B cell (primary cell): Measurements from ENCODE around the gene POLR1H. TPM values are rescaled to one million over a fixed set of nuclear protein-coding genes. Genes with fewer than 3 reads are reported as not detected.

Experiments used
- ATAC-seq: fragments of 200-7000 bp; cut with Tn5 transposase; one replicate; pipeline ENCODE4 v1.10.0; 2021; ENCODE audit warnings: low read depth, mild to moderate bottlenecking, moderate number of reproducible peaks, moderate library complexity
- CTCF ChIA-PET: fragments of 350-600 bp; sonication (Branson Sonifier 250); formaldehyde crosslinking; loops from one replicate; lab custom pipeline; 2021; ENCODE audit warnings: antibody characterized with exemption, inconsistent platforms; lab: Charles Lee
- POLR2A ChIA-PET: fragments of 350-600 bp; sonication (Branson Sonifier 250); formaldehyde crosslinking; loops from one replicate; lab custom pipeline; 2021; ENCODE audit warnings: antibody characterized with exemption; lab: Charles Lee
- DNase-seq: peaks from one replicate; pipeline ENCODE4 v3.0.0; 2013
- H2AFZ ChIP-seq: 2 replicates; pipeline ENCODE4 v1.6.1; 2012; ENCODE audit warnings: mild to moderate bottlenecking, low read depth, low read length; ENCODE audit not compliant: insufficient read depth, poor library complexity, severe bottlenecking
- H3K27ac ChIP-seq, 2 donors: 1 replicate in 1 of 2; 2 replicates in 1 of 2; pipeline ENCODE4 v1.5.1; 2012 to 2013; ENCODE audit warnings: low read length in 2 of 2, mild to moderate bottlenecking in 2 of 2, moderate library complexity in 1 of 2
- H3K27me3 ChIP-seq, 4 experiments: fragments of 200-600 bp in 1 of 4; sonication (generic) in 1 of 4; replicated peaks in 1 of 4; 1 replicate in 2 of 4; 2 replicates in 2 of 4; pipeline versions ENCODE4 v1.6.1 to v1.7.0; 2013 to 2016; ENCODE audit warnings: low read length in 3 of 4, mild to moderate bottlenecking in 2 of 4, mixed read lengths in 1 of 4, moderate library complexity in 1 of 4; ENCODE audit not compliant: insufficient read depth in 4 of 4, control insufficient read depth in 3 of 4; ENCODE audit errors: control extremely low read depth in 1 of 4
- H3K36me3 ChIP-seq, 2 experiments: replicated peaks in 1 of 2; 1 replicate in 1 of 2; 2 replicates in 1 of 2; pipeline versions ENCODE4 v1.6.1 to v1.7.1; 2013; ENCODE audit warnings: low read length in 1 of 2; ENCODE audit not compliant: insufficient read depth in 2 of 2, control insufficient read depth in 1 of 2; ENCODE audit errors: control extremely low read depth in 1 of 2, extremely low read depth in 1 of 2
- H3K4me1 ChIP-seq, 2 donors: fragments of 200-600 bp in 1 of 2; sonication (generic) in 1 of 2; 1 replicate in 1 of 2; 2 replicates in 1 of 2; pipeline versions ENCODE4 v1.5.1 to v1.6.1; 2013 to 2017; ENCODE audit warnings: low read length in 2 of 2; ENCODE audit not compliant: control insufficient read depth in 2 of 2, insufficient read depth in 2 of 2
- H3K4me2 ChIP-seq: replicated peaks from 2 replicates; pipeline ENCODE3; 2012; ENCODE audit warnings: mild to moderate bottlenecking, low read depth, low read length; ENCODE audit not compliant: poor library complexity, severe bottlenecking
- H3K4me3 ChIP-seq, 5 experiments: fragments of 200-600 bp in 1 of 5; sonication (generic) in 1 of 5; 1 replicate in 3 of 5; 2 replicates in 2 of 5; pipeline versions ENCODE4 v1.5.1 to v1.7.0; 2011 to 2016; ENCODE audit warnings: low read length in 4 of 5, mild to moderate bottlenecking in 4 of 5, low read depth in 2 of 5, control low read depth in 1 of 5, moderate library complexity in 1 of 5; ENCODE audit not compliant: insufficient read depth in 1 of 5; ENCODE audit errors: control extremely low read depth in 1 of 5, extremely low read depth in 1 of 5
- H3K79me2 ChIP-seq: fragments of 200-600 bp; sonication (generic); one replicate; pipeline ENCODE4 v1.6.0; 2016; ENCODE audit warnings: low read length; ENCODE audit not compliant: control insufficient read depth, insufficient read depth
- H3K9ac ChIP-seq: fragments of 200-600 bp; sonication (generic); 2 replicates; pipeline ENCODE4 v1.6.1; 2017; ENCODE audit warnings: mild to moderate bottlenecking, low read length, moderate library complexity
- H3K9me3 ChIP-seq, 3 donors: one replicate each; pipeline versions ENCODE4 v1.6.1 to v1.7.1; 2013; ENCODE audit warnings: low read length in 2 of 3; ENCODE audit not compliant: control insufficient read depth in 2 of 3, insufficient read depth in 1 of 3; ENCODE audit errors: control extremely low read depth in 1 of 3
- H4K20me1 ChIP-seq: 2 replicates; pipeline ENCODE4 v1.6.0; 2012; ENCODE audit warnings: mild to moderate bottlenecking, low read length; ENCODE audit not compliant: insufficient read depth, control insufficient read depth, poor library complexity, severe bottlenecking
- H3K27ac Mint-ChIP-seq: one replicate; pipeline ENCODE4 v1.8.0; 2021; ENCODE audit warnings: mixed read lengths
- H3K27me3 Mint-ChIP-seq: one replicate; pipeline ENCODE4 v1.8.0; 2021; ENCODE audit warnings: mixed read lengths
- H3K4me1 Mint-ChIP-seq: one replicate; pipeline ENCODE4 v1.8.0; 2021; ENCODE audit warnings: mixed read lengths
- H3K4me3 Mint-ChIP-seq: one replicate; pipeline ENCODE4 v1.8.0; 2021; ENCODE audit warnings: mixed read lengths
- H3K9me3 Mint-ChIP-seq: one replicate; pipeline ENCODE4 v1.8.0; 2022; ENCODE audit warnings: mixed read lengths; ENCODE audit not compliant: insufficient read depth
- CTCF ChIP-seq: fragments of 200-600 bp; IDR thresholded peaks from one replicate; pipeline ENCODE4 v1.8.0; 2022; ENCODE audit warnings: antibody characterized with exemption, mild to moderate bottlenecking
- EZH2 ChIP-seq: IDR thresholded peaks from 2 replicates; pipeline ENCODE4 v1.6.1; 2012; ENCODE audit warnings: borderline replicate concordance, low read depth, mild to moderate bottlenecking, moderate library complexity, low read length; ENCODE audit not compliant: insufficient read depth, poor library complexity, severe bottlenecking
- WGBS: methylation state at CpG from one replicate; pipeline ENCODE4 v1.1.5; 2013; ENCODE audit warnings: missing lambda C conversion rate; ENCODE audit not compliant: insufficient coverage; 5-methylcytosine and 5-hydroxymethylcytosine counted together
- intact Hi-C: fragments of 100-400 bp; cut with micrococcal nuclease; formaldehyde crosslinking; loops from one replicate; pipeline ENCODE4 v1.10.0; 2022
- polyA plus RNA-seq: library from polyadenylated mRNA; depleted of rRNA; stranded (reverse); fragments of >200 nt; gene quantifications from 2 replicates; pipeline ENCODE4 v1.2.3, GENCODE V29; 2012
- total RNA-seq, 2 donors: library from RNA; stranded (reverse); fragments of 120-200 nt in 1 of 2; gene quantifications; 1 replicate in 1 of 2; 2 replicates in 1 of 2; pipeline versions ENCODE4 v1.2.3 to v1.2.4, GENCODE V29; 2013 to 2022

The POLR1H gene
- total and polyA plus RNA-seq, 2 donors (not counting 1 experiment from before 2014, with no cell fraction given), result 38.8 to 71.0 TPM

- no peaks in the 10 kb centered on the region for H3K79me2 ChIP-seq
- DNase-seq (peak; percentile 49), ATAC-seq (no peak)
- H2AFZ ChIP-seq, result peak within 1 kb of the TSS; percentile 35
- H3K36me3 ChIP-seq, result peaks cover 0 to under 1% of the 10 kb centered on the region in 2 experiments
- ChIA-PET POLR2A (no interaction called here), CTCF (interaction anchor here (0.6 to 1.9 kb wide), 3 partner anchors 14 to 1282 kb away, joined by 3 to 7 read pairs (median 4); partner anchors contain the start of gene POLR1H)
- Mint-ChIP-seq H3K27me3 (peaks cover 82% of the 10 kb centered on the region), H3K4me3 (peak within 1 kb of the TSS; percentile 65), H3K9me3 (no peaks in the 10 kb centered on the region), H3K27ac (no peak within 1 kb of the TSS), H3K4me1 (peaks cover 31% of the 10 kb centered on the region)
- H3K4me3 ChIP-seq, result peak within 1 kb of the TSS in 1 of 5 experiments; percentile 29
- 4% methylated on average over 59 of the region's 64 CpGs for WGBS
- peaks cover 0 to 75% (median 50%) of the 10 kb centered on the region in 4 experiments for H3K27me3 ChIP-seq
- peaks cover 9% of the 10 kb centered on the region for H4K20me1 ChIP-seq
- intact Hi-C loops, result no loop called here
- peak within 1 kb of the TSS; percentile 64 for H3K4me2 ChIP-seq
- peaks cover 30 to 32% of the 10 kb centered on the region in 2 donors for H3K4me1 ChIP-seq
- no peak within 1 kb of the TSS for H3K9ac ChIP-seq
- H3K9me3 ChIP-seq, result peaks cover 0 to 20% (median 0%) of the 10 kb centered on the region in 3 donors
- no peak for TF ChIP-seq EZH2
- TF ChIP-seq CTCF, result no peak
- no peak within 1 kb of the TSS for H3K27ac ChIP-seq
These were observed 14.2 kb downstream of the POLR1H start, which contains the start of gene RNF39 for GRCh38 chr6:30075094-30075789. TSS of gene RNF39 (minus strand) at chr6:30075769. CDS start at chr6:30075585, 184 bp downstream.
